GM19035 (cell line): ENCODE data around the gene TBC1D17.

ENCODE experiments used
- ATAC-seq: cut with Tn5 transposase; IDR thresholded peaks from one replicate; pipeline ENCODE4 v1.9.1; 2021; ENCODE audit not compliant: unreplicated experiment

The TBC1D17 gene

GRCh38 chr19:49877020-49877878, at the start of gene TBC1D17, which contains the start of gene AKT1S1:
TBC1D17 (plus strand) TSS chr19:49877702; CDS start chr19:49877724, 22 bp downstream.
AKT1S1 (minus strand) TSS chr19:49877355; CDS start chr19:49873295, 4,060 bp downstream.
- ATAC-seq: peak; percentile 69

- ATAC-seq: no peak
These were observed 48.3 kb upstream of the TBC1D17 start for GRCh38 chr19:49829200-49829599.

GRCh38 chr19:49829721-49830120, 47.8 kb upstream of the TBC1D17 start:
- no peak for ATAC-seq

- ATAC-seq: no peak
These were observed 46.7 kb upstream of the TBC1D17 start for GRCh38 chr19:49830766-49831165.

GRCh38 chr19:49831592-49831991, 45.9 kb upstream of the TBC1D17 start:
- no peak for ATAC-seq

- ATAC-seq: no peak
These were observed 44.9 kb upstream of the TBC1D17 start for GRCh38 chr19:49832556-49832955.

- no peak for ATAC-seq
These were observed 43.9 kb upstream of the TBC1D17 start for GRCh38 chr19:49833599-49833998.

- no peak for ATAC-seq
These were observed 41.9 kb upstream of the TBC1D17 start for GRCh38 chr19:49835562-49835961.

- no peak for ATAC-seq
These were observed 41.1 kb upstream of the TBC1D17 start for GRCh38 chr19:49836176-49837008.

- no peak for ATAC-seq
These were observed 40.5 kb upstream of the TBC1D17 start for GRCh38 chr19:49837009-49837310.

- ATAC-seq: no peak
These were observed 40.1 kb upstream of the TBC1D17 start for GRCh38 chr19:49837425-49837824.

- ATAC-seq: no peak
These were observed 38.5 kb upstream of the TBC1D17 start for GRCh38 chr19:49838885-49839588.

- no peak for ATAC-seq
These were observed 37.8 kb upstream of the TBC1D17 start for GRCh38 chr19:49839713-49840112.

GRCh38 chr19:49840321-49840720, 37.2 kb upstream of the TBC1D17 start:
- ATAC-seq: no peak

GRCh38 chr19:49840736-49841249, 36.7 kb upstream of the TBC1D17 start:
- ATAC-seq: no peak

- ATAC-seq: no peak
These were observed 34.2 kb upstream of the TBC1D17 start for GRCh38 chr19:49843265-49843664.

- no peak for ATAC-seq
These were observed 33.1 kb upstream of the TBC1D17 start for GRCh38 chr19:49844138-49845095.

- no peak for ATAC-seq
These were observed 32.1 kb upstream of the TBC1D17 start for GRCh38 chr19:49845414-49845813.

GRCh38 chr19:49846408-49846807, 31.1 kb upstream of the TBC1D17 start:
- no peak for ATAC-seq
